ENCODE results near the gene PCBD2.
"Not testable (repeated sequence)": the region's sequence is repeated elsewhere in the genome, so short reads cannot be mapped to it uniquely, and the experiment has no call there.

The PCBD2 gene

GRCh38 chr5:134995850-134996402 lies 91.0 kb downstream of the PCBD2 start:
- TF ChIP-seq, protein P1, sequence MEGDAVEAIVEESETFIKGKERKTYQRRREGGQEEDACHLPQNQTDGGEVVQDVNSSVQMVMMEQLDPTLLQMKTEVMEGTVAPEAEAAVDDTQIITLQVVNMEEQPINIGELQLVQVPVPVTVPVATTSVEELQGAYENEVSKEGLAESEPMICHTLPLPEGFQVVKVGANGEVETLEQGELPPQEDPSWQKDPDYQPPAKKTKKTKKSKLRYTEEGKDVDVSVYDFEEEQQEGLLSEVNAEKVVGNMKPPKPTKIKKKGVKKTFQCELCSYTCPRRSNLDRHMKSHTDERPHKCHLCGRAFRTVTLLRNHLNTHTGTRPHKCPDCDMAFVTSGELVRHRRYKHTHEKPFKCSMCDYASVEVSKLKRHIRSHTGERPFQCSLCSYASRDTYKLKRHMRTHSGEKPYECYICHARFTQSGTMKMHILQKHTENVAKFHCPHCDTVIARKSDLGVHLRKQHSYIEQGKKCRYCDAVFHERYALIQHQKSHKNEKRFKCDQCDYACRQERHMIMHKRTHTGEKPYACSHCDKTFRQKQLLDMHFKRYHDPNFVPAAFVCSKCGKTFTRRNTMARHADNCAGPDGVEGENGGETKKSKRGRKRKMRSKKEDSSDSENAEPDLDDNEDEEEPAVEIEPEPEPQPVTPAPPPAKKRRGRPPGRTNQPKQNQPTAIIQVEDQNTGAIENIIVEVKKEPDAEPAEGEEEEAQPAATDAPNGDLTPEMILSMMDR (IDR thresholded peaks at IDR 0.05; ENCODE audit: extremely low read depth, missing control alignments): no peak

GRCh38 chr5:134997015-134997414 lies 92.1 kb downstream of the PCBD2 start:
- no peak for DNase-seq (ENCODE audit: low spot score)
- TF ChIP-seq, protein P1 (IDR thresholded peaks at IDR 0.05; ENCODE audit: extremely low read depth, missing control alignments): no peak

More at GRCh38 chr5:134995850-134996402, 91.0 kb downstream of the PCBD2 start:
- no peak for DNase-seq (ENCODE audit: low spot score)

DNA sequence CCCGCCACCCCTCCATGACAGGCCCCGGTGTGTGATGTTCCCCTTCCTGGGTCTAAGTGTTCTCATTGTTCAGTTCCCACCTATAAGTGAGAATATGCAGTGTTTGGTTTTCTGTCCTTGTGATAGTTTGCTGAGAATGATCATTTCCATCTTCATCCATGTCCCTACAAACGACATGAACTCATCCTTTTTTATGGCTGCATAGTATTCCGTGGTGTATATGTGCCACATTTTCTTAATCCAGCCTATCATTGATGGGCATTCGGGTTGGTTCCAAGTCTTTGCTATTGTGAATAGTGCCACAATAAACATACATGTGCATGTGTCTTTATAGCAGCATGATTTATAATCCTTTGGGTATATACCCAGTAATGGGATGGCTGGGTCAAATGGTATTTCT lies 93.1 kb downstream of the PCBD2 start:
- DNase-seq (ENCODE audit: low spot score): not testable (repeated sequence)

- DNase-seq (ENCODE audit: low spot score): peak; percentile 2
- TF ChIP-seq, protein P1 (IDR thresholded peaks at IDR 0.05; ENCODE audit: extremely low read depth, missing control alignments): no peak
Observed at GRCh38 chr5:135004376-135004775, 99.4 kb downstream of the PCBD2 start.

- TF ChIP-seq, protein P1 (IDR thresholded peaks at IDR 0.05; ENCODE audit: extremely low read depth, missing control alignments): no peak
- DNase-seq (ENCODE audit: low spot score): peak; percentile 2
Observed at GRCh38 chr5:135005076-135005475, 100.1 kb downstream of the PCBD2 start.

GRCh38 chr5:135007305-135007704 lies 102.4 kb downstream of the PCBD2 start:
- TF ChIP-seq, protein P1 (IDR thresholded peaks at IDR 0.05; ENCODE audit: extremely low read depth, missing control alignments): no peak

DNA sequence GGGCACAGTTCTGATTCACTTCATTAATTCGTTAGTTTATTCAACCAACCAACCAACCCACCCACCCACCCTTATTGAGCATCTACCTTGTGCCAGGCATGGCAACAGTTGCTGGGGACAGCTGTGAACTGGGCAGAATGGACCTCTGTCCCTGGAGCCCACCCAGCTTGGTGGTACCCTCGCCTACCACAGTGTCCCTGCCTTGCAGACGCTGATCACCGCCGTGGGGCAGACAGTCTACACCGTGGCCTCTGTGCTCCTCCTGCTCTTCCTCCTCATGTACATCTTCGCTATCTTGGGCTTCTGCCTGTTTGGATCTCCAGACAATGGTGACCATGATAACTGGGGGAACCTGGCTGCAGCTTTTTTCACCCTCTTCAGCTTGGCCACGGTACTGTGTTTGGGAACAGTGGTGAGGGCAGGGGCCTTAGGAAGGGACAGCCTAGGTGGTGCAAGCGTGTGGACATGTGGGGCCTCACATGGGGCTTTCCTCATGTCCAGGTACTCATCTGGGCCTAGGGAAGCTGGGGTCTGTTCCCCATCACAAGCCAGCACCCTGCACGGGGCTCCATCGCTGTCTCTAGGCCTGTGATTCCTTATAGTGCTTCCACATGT lies 102.9 kb downstream of the PCBD2 start:
- TF ChIP-seq, protein P1 (IDR thresholded peaks at IDR 0.05; ENCODE audit: extremely low read depth, missing control alignments): no peak
- DNase-seq (ENCODE audit: low spot score): no peak

More at GRCh38 chr5:135007305-135007704, 102.4 kb downstream of the PCBD2 start:
- DNase-seq (ENCODE audit: low spot score): no peak

DNA sequence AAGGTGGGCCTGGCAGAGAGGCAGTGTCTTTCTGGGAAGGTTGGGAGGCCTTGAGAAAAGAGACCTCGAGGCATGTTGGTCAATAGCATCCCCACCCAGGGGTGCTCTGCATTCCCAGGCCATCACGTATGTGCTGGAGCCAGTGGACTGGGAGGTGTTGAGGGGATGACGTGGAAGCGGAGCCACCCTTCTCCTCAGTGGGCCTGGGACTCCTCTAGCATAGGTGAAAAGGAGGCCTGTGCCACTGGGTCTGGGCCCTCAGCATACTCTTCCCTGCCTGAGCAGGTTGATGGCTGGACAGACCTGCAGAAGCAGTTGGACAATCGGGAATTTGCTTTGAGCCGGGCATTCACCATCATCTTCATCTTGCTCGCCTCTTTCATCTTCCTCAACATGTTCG lies 103.6 kb downstream of the PCBD2 start:
- TF ChIP-seq, protein P1 (IDR thresholded peaks at IDR 0.05; ENCODE audit: extremely low read depth, missing control alignments): no peak
- DNase-seq (ENCODE audit: low spot score): no peak

All from GM20000 (cell line).